IPS-18a (cell line): ENCODE measurements around the gene CALHM3.
"Not testable (repeated sequence)": the region's sequence is repeated elsewhere in the genome, so short reads cannot be mapped to it uniquely, and the experiment has no call there.

ENCODE experiments used
- H3K27ac ChIP-seq: one replicate; pipeline ENCODE4 v1.5.1; 2013; ENCODE audit warnings: low read length
- H3K27me3 ChIP-seq: one replicate; pipeline ENCODE4 v1.6.1; 2013; ENCODE audit warnings: mild to moderate bottlenecking, low read length; ENCODE audit not compliant: control insufficient read depth, insufficient read depth
- H3K36me3 ChIP-seq: one replicate; pipeline ENCODE4 v1.6.1; 2013; ENCODE audit warnings: low read depth, low read length; ENCODE audit not compliant: control insufficient read depth
- H3K4me1 ChIP-seq: one replicate; pipeline ENCODE4 v1.6.1; 2013; ENCODE audit warnings: low read depth, low read length; ENCODE audit not compliant: control insufficient read depth
- H3K4me3 ChIP-seq: one replicate; pipeline ENCODE4 v1.5.1; 2013; ENCODE audit warnings: low read length
- H3K9ac ChIP-seq: one replicate; pipeline ENCODE4 v1.6.1; 2013; ENCODE audit warnings: mild to moderate bottlenecking, low read length, moderate library complexity
- H3K9me3 ChIP-seq: one replicate; pipeline ENCODE4 v1.6.1; 2013; ENCODE audit warnings: low read depth, low read length; ENCODE audit not compliant: control insufficient read depth

Gene CALHM3

GRCh38 chr10:103479135-103479534 is at the start of gene CALHM3:
TSS of gene CALHM3 (minus strand) at chr10:103479240. CDS start at chr10:103479032, 208 bp downstream.
- Histone ChIP-seq H3K4me1 (peaks cover 5% of the 10 kb centered on the region), H3K36me3 (no peaks in the 10 kb centered on the region), H3K4me3 (no peak within 1 kb of the TSS), H3K27ac (no peak within 1 kb of the TSS), H3K9ac (no peak within 1 kb of the TSS), H3K27me3 (no peaks in the 10 kb centered on the region), H3K9me3 (no peaks in the 10 kb centered on the region)

- Histone ChIP-seq H3K4me1 (peaks cover 3% of the 10 kb centered on the region), H3K27me3 (no peaks in the 10 kb centered on the region), H3K4me3 (no peak overlapping the region), H3K9ac (no peak overlapping the region), H3K36me3 (no peaks in the 10 kb centered on the region), H3K9me3 (no peaks in the 10 kb centered on the region), H3K27ac (no peak overlapping the region)
These were observed 49.5 kb upstream of the CALHM3 start for GRCh38 chr10:103528549-103528948.

- not testable (repeated sequence) for H3K27ac ChIP-seq, H3K36me3 ChIP-seq, H3K4me3 ChIP-seq, H3K9me3 ChIP-seq, H3K27me3 ChIP-seq, H3K4me1 ChIP-seq, H3K9ac ChIP-seq
These were observed 48.4 kb upstream of the CALHM3 start for GRCh38 chr10:103527476-103527875.

GRCh38 chr10:103525901-103526300 is 46.9 kb upstream of the CALHM3 start:
- H3K36me3 ChIP-seq, result no peaks in the 10 kb centered on the region
- H3K9me3 ChIP-seq, result no peaks in the 10 kb centered on the region
- no peaks in the 10 kb centered on the region for H3K27me3 ChIP-seq
- peaks cover 3% of the 10 kb centered on the region for H3K4me1 ChIP-seq
- H3K27ac ChIP-seq, result no peak overlapping the region
- H3K4me3 ChIP-seq, result no peak overlapping the region
- no peak overlapping the region for H3K9ac ChIP-seq

- no peak overlapping the region for H3K4me3 ChIP-seq
- H3K27me3 ChIP-seq, result no peaks in the 10 kb centered on the region
- no peak overlapping the region for H3K27ac ChIP-seq
- H3K9me3 ChIP-seq, result no peaks in the 10 kb centered on the region
- no peaks in the 10 kb centered on the region for H3K36me3 ChIP-seq
- H3K9ac ChIP-seq, result no peak overlapping the region
- H3K4me1 ChIP-seq, result peaks cover 3% of the 10 kb centered on the region
These were observed 44.6 kb upstream of the CALHM3 start for GRCh38 chr10:103523683-103524082.

- not testable (repeated sequence) for H3K27me3 ChIP-seq, H3K27ac ChIP-seq, H3K9me3 ChIP-seq, H3K4me3 ChIP-seq, H3K4me1 ChIP-seq, H3K9ac ChIP-seq, H3K36me3 ChIP-seq
These were observed 43.0 kb upstream of the CALHM3 start for GRCh38 chr10:103522006-103522405.

- Histone ChIP-seq H3K4me1 (no peaks in the 10 kb centered on the region), H3K27me3 (no peaks in the 10 kb centered on the region), H3K9ac (no peak overlapping the region), H3K4me3 (no peak overlapping the region), H3K27ac (no peak overlapping the region), H3K36me3 (no peaks in the 10 kb centered on the region), H3K9me3 (no peaks in the 10 kb centered on the region)
These were observed 40.8 kb upstream of the CALHM3 start for GRCh38 chr10:103519798-103520197.

GRCh38 chr10:103517234-103518085 is 38.4 kb upstream of the CALHM3 start:
- no peaks in the 10 kb centered on the region for H3K4me1 ChIP-seq
- H3K36me3 ChIP-seq, result no peaks in the 10 kb centered on the region
- no peak overlapping the region for H3K9ac ChIP-seq
- H3K27ac ChIP-seq, result no peak overlapping the region
- no peaks in the 10 kb centered on the region for H3K9me3 ChIP-seq
- no peaks in the 10 kb centered on the region for H3K27me3 ChIP-seq
- H3K4me3 ChIP-seq, result no peak overlapping the region

- Histone ChIP-seq H3K27ac (no peak overlapping the region), H3K27me3 (no peaks in the 10 kb centered on the region), H3K36me3 (no peaks in the 10 kb centered on the region), H3K9me3 (no peaks in the 10 kb centered on the region), H3K4me1 (no peaks in the 10 kb centered on the region), H3K9ac (no peak overlapping the region), H3K4me3 (no peak overlapping the region)
These were observed 35.2 kb upstream of the CALHM3 start for GRCh38 chr10:103514244-103514643.

GRCh38 chr10:103513380-103514060 is 34.5 kb upstream of the CALHM3 start:
- Histone ChIP-seq H3K4me3 (no peak overlapping the region), H3K36me3 (no peaks in the 10 kb centered on the region), H3K27me3 (no peaks in the 10 kb centered on the region), H3K9ac (no peak overlapping the region), H3K27ac (no peak overlapping the region), H3K9me3 (no peaks in the 10 kb centered on the region), H3K4me1 (no peaks in the 10 kb centered on the region)

- H3K9ac ChIP-seq, result no peak overlapping the region
- no peaks in the 10 kb centered on the region for H3K9me3 ChIP-seq
- no peak overlapping the region for H3K27ac ChIP-seq
- H3K36me3 ChIP-seq, result no peaks in the 10 kb centered on the region
- H3K4me1 ChIP-seq, result no peaks in the 10 kb centered on the region
- H3K4me3 ChIP-seq, result no peak overlapping the region
- no peaks in the 10 kb centered on the region for H3K27me3 ChIP-seq
These were observed 33.7 kb upstream of the CALHM3 start for GRCh38 chr10:103512591-103513379.
